ENCODE data around the gene THRB. TPM values are rescaled to one million over a fixed set of nuclear protein-coding genes. Genes with fewer than 3 reads are reported as not detected.

Gene THRB
- total and polyA plus RNA-seq, 5 donors from 2014 or later: 0.30 TPM; not detected in 4

DNA sequence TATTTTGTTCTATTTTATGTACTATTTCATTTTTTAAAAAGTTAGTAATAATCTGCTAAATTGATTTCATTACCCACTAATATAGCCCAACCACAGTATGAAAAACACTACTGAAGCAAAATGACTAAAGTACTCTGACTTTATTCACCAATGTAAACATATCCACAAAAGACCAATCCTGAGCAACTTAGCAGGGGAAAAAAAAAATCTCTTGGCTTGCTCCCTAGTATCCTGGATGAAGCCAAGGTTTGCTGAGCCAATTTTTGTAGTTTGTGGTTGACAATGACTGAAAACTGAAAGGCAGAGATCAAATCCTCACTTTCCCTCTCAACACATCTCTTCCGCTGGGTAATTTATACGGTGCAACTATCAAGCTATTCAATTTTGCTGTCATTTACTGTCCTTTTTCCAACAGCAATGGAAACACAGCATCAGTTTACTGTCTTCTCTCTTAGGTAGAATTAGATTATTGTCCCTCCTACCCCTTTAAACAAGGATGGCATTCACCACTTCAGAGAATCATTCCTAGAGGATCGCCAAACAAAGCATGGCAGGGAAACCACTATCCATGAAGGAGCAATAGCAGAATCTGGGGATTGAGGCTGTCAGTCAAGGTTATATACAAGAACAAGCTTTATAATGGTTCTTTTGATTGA is 149.7 kb downstream of the THRB start:
- H3K9me3 Mint-ChIP-seq: peaks cover 0 to 9% (median 0%) of the 10 kb centered on the region in 7 donors
- H3K27me3 Mint-ChIP-seq: no peaks in the 10 kb centered on the region
- H3K4me3 ChIP-seq (ENCODE audit: low read depth, low read length): no peak overlapping the region
- no peaks in the 10 kb centered on the region for H3K36me3 ChIP-seq (ENCODE audit: control insufficient read depth, insufficient read depth, low read length)
- H3K4me1 ChIP-seq (ENCODE audit: control insufficient read depth, insufficient read depth, low read length, poor library complexity, severe bottlenecking): no peaks in the 10 kb centered on the region
- no peaks in the 10 kb centered on the region for H3K4me1 Mint-ChIP-seq
- no peak overlapping the region for H3K27ac ChIP-seq (ENCODE audit: insufficient read depth, low read length, poor library complexity, severe bottlenecking)
- H3K9me3 ChIP-seq (ENCODE audit: control insufficient read depth in 2 of 2, low read length in 2 of 2): no peaks in the 10 kb centered on the region
- H3K4me3 Mint-ChIP-seq: no peak overlapping the region
- no peaks in the 10 kb centered on the region for H3K36me3 Mint-ChIP-seq
- H3K27ac Mint-ChIP-seq: no peak overlapping the region
- H3K27me3 ChIP-seq (ENCODE audit: control insufficient read depth, insufficient read depth, low read length): no peaks in the 10 kb centered on the region
- DNase-seq (no peak), ATAC-seq (ENCODE audit: low read depth in 2 of 2) (no peak)

DNA sequence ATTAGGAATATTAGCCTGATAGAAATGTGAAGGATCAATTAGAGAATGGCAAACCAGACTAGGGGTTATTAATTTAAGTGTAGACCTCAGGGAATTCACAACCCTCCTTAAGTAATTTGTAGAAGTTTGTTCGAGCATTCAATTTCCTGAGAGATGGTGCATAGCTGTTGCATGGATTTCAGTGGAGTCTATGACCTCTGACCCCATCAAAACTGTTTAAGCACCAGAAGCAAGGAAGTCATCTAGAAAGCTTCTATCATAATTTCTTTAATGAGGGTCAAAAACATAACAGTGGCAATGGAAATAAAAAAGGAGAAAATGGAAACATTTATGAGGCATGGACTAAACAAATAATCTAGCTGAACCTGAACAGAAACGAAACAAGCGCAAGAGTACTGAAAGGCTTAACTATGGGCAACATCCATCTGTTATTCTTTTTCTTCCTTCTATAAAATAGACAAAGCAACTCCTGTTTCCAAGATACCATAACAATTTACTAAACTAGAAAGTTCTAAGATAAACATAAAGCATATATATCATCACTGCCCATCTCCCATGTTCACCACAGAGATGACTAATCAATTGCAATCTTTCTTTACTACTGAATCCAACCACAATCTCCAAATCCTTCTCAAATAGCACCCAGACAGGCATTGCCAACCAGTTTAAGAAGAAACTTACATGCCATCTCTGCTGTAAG is 151.4 kb downstream of the THRB start:
- H3K36me3 Mint-ChIP-seq: no peaks in the 10 kb centered on the region
- H3K27me3 Mint-ChIP-seq: no peaks in the 10 kb centered on the region
- H3K9me3 Mint-ChIP-seq: peaks cover 0 to 9% (median 0%) of the 10 kb centered on the region in 7 donors
- Histone ChIP-seq H3K36me3 (ENCODE audit: control insufficient read depth, insufficient read depth, low read length) (no peaks in the 10 kb centered on the region), H3K4me3 (ENCODE audit: low read depth, low read length) (no peak overlapping the region), H3K4me1 (ENCODE audit: control insufficient read depth, insufficient read depth, low read length, poor library complexity, severe bottlenecking) (no peaks in the 10 kb centered on the region), H3K9me3 (ENCODE audit: control insufficient read depth in 2 of 2, low read length in 2 of 2) (no peaks in the 10 kb centered on the region), H3K27ac (ENCODE audit: insufficient read depth, low read length, poor library complexity, severe bottlenecking) (no peak overlapping the region), H3K27me3 (ENCODE audit: control insufficient read depth, insufficient read depth, low read length) (no peaks in the 10 kb centered on the region)
- no peak for ATAC-seq (ENCODE audit: low read depth in 2 of 2)
- H3K4me3 Mint-ChIP-seq: no peak overlapping the region
- H3K4me1 Mint-ChIP-seq: no peaks in the 10 kb centered on the region
- no peak overlapping the region for H3K27ac Mint-ChIP-seq
- DNase-seq: no peak

DNA sequence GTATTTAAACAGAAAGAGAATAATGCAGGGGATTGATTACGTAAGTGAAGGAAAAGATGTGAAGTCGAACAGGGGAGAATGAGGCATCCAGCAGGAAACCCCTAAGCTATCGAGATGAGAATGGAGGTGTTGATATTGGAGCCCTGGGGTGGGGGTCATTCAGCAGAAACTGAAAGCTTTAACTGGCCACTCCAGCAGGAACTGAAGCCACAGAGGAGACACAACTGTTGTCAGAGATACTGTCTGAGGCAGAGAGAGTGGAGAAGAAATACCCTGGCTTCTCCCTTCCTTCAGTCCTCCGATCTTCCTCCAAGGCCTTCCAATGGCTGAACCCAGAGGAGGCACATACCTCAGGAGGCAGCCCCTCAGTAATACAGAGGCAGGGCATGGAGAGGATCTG is 152.4 kb downstream of the THRB start:
- ATAC-seq (ENCODE audit: low read depth in 2 of 2) (no peak), DNase-seq (no peak)
- Histone ChIP-seq H3K27ac (ENCODE audit: insufficient read depth, low read length, poor library complexity, severe bottlenecking) (no peak overlapping the region), H3K4me1 (ENCODE audit: control insufficient read depth, insufficient read depth, low read length, poor library complexity, severe bottlenecking) (no peaks in the 10 kb centered on the region), H3K27me3 (ENCODE audit: control insufficient read depth, insufficient read depth, low read length) (no peaks in the 10 kb centered on the region), H3K36me3 (ENCODE audit: control insufficient read depth, insufficient read depth, low read length) (no peaks in the 10 kb centered on the region), H3K4me3 (ENCODE audit: low read depth, low read length) (no peak overlapping the region), H3K9me3 (ENCODE audit: control insufficient read depth in 2 of 2, low read length in 2 of 2) (no peaks in the 10 kb centered on the region)
- no peaks in the 10 kb centered on the region for H3K4me1 Mint-ChIP-seq
- H3K27me3 Mint-ChIP-seq: no peaks in the 10 kb centered on the region
- H3K9me3 Mint-ChIP-seq: peaks cover 0 to 9% (median 0%) of the 10 kb centered on the region in 7 donors
- no peaks in the 10 kb centered on the region for H3K36me3 Mint-ChIP-seq
- H3K27ac Mint-ChIP-seq: no peak overlapping the region
- H3K4me3 Mint-ChIP-seq: no peak overlapping the region

DNA sequence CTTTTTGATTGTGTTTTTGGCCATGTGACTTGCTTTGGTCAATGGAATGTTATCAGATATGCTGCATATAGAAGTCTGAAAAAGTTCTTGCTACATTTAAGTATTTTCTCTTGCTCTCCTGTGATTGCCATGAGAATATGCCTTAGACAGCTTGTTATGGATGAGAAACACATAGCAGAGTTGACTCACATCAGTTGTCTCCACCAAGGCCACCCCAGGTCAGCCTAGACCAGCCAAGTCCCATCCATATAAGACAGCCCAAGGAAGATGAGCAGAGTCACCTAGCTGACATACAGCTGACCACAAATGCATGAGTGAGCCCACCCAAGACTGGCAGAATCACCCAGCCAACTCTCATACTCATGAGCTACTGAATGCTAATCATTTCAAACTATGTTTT is 153.0 kb downstream of the THRB start:
- no peaks in the 10 kb centered on the region for H3K4me1 ChIP-seq (ENCODE audit: control insufficient read depth, insufficient read depth, low read length, poor library complexity, severe bottlenecking)
- H3K36me3 ChIP-seq (ENCODE audit: control insufficient read depth, insufficient read depth, low read length): no peaks in the 10 kb centered on the region
- ATAC-seq (ENCODE audit: low read depth in 2 of 2) (no peak), DNase-seq (no peak)
- no peaks in the 10 kb centered on the region for H3K27me3 ChIP-seq (ENCODE audit: control insufficient read depth, insufficient read depth, low read length)
- no peaks in the 10 kb centered on the region for H3K4me1 Mint-ChIP-seq
- no peaks in the 10 kb centered on the region for H3K9me3 ChIP-seq (ENCODE audit: control insufficient read depth in 2 of 2, low read length in 2 of 2)
- no peaks in the 10 kb centered on the region for H3K27me3 Mint-ChIP-seq
- H3K27ac Mint-ChIP-seq: no peak overlapping the region
- no peak overlapping the region for H3K4me3 ChIP-seq (ENCODE audit: low read depth, low read length)
- H3K27ac ChIP-seq (ENCODE audit: insufficient read depth, low read length, poor library complexity, severe bottlenecking): no peak overlapping the region
- H3K36me3 Mint-ChIP-seq: no peaks in the 10 kb centered on the region
- H3K4me3 Mint-ChIP-seq: no peak overlapping the region
- H3K9me3 Mint-ChIP-seq: peaks cover 0 to 6% (median 0%) of the 10 kb centered on the region in 7 donors

DNA sequence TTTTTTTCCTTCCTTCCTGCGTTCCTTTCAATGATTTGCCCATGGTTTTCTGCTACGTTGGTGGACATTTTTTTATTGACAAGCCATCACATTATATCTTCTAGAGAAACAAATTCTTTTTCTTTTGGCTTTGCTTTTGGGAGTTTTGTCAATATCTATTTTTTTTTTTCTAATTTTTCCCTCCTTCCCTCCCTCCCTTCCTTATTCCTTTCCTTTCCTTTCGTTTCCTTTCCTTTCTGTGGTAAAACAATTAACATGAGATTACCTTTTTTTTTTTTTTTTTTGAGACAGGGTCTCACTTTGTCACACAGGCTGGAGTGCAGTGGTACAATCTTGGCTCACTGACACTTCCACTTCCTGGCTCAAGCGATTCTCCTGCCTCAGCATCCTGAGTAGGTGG is 153.7 kb downstream of the THRB start:
- no peak for ATAC-seq (ENCODE audit: low read depth in 2 of 2)
- no peak overlapping the region for H3K27ac Mint-ChIP-seq
- Histone ChIP-seq H3K27me3 (ENCODE audit: control insufficient read depth, insufficient read depth, low read length) (no peaks in the 10 kb centered on the region), H3K4me3 (ENCODE audit: low read depth, low read length) (no peak overlapping the region), H3K36me3 (ENCODE audit: control insufficient read depth, insufficient read depth, low read length) (no peaks in the 10 kb centered on the region), H3K9me3 (ENCODE audit: control insufficient read depth in 2 of 2, low read length in 2 of 2) (no peaks in the 10 kb centered on the region), H3K27ac (ENCODE audit: insufficient read depth, low read length, poor library complexity, severe bottlenecking) (no peak overlapping the region), H3K4me1 (ENCODE audit: control insufficient read depth, insufficient read depth, low read length, poor library complexity, severe bottlenecking) (no peaks in the 10 kb centered on the region)
- H3K4me3 Mint-ChIP-seq: no peak overlapping the region
- no peak for DNase-seq
- no peaks in the 10 kb centered on the region for H3K27me3 Mint-ChIP-seq
- peaks cover 0 to 6% (median 0%) of the 10 kb centered on the region in 7 donors for H3K9me3 Mint-ChIP-seq
- H3K36me3 Mint-ChIP-seq: no peaks in the 10 kb centered on the region
- no peaks in the 10 kb centered on the region for H3K4me1 Mint-ChIP-seq

DNA sequence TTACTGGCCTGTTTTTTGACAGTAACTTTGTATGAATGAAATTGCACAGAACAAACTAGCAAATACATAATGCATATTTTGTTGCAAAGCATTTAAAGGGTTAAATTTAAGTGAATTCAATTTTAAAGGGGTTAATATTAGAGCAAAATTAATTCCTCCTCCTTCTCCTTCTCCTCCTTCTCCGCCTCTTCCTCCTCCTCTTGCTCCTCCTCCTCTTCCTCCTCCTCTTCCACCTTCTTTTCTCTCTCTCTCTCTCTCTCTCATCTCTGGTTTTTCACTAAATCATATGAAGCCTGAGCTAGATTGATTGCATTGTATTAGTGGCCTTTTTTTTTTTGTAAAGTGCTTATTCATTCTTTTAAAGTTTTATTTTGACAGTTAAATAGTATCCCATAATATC is 154.5 kb downstream of the THRB start:
- Histone ChIP-seq H3K27me3 (ENCODE audit: control insufficient read depth, insufficient read depth, low read length) (no peaks in the 10 kb centered on the region), H3K4me1 (ENCODE audit: control insufficient read depth, insufficient read depth, low read length, poor library complexity, severe bottlenecking) (no peaks in the 10 kb centered on the region), H3K4me3 (ENCODE audit: low read depth, low read length) (no peak overlapping the region), H3K27ac (ENCODE audit: insufficient read depth, low read length, poor library complexity, severe bottlenecking) (no peak overlapping the region), H3K9me3 (ENCODE audit: control insufficient read depth in 2 of 2, low read length in 2 of 2) (no peaks in the 10 kb centered on the region), H3K36me3 (ENCODE audit: control insufficient read depth, insufficient read depth, low read length) (no peaks in the 10 kb centered on the region)
- H3K36me3 Mint-ChIP-seq: no peaks in the 10 kb centered on the region
- H3K9me3 Mint-ChIP-seq: peaks cover 0 to 6% (median 0%) of the 10 kb centered on the region in 7 donors
- H3K4me1 Mint-ChIP-seq: no peaks in the 10 kb centered on the region
- ATAC-seq (ENCODE audit: low read depth in 2 of 2) (no peak), DNase-seq (no peak)
- no peak overlapping the region for H3K4me3 Mint-ChIP-seq
- H3K27me3 Mint-ChIP-seq: no peaks in the 10 kb centered on the region
- H3K27ac Mint-ChIP-seq: no peak overlapping the region

DNA sequence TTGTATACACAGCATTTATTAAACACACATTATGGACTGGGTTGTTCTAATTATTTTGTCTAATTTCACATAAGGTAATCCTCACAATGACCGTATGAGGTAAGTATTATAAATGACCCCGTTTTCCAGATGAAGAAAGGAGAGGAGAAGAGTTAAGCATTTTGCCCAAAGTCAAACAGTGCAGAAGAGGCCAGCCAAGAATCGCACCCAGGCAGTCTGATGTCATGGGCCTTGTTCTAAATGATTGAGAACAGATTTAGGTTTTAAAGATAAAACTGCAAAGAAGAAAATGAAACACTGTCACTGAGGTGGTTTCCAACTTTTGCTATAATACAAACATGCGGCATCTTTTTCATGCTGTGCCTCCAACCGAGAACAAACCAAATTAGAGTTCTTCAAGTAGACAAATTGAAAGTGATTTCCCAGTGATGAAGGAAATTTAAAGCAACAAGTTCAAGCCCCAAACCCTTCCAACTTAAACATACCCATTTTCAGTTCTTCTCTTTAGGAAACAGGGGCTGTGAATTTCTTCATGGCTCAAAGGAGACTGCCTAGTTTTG is 155.3 kb downstream of the THRB start:
- Histone ChIP-seq H3K27ac (ENCODE audit: insufficient read depth, low read length, poor library complexity, severe bottlenecking) (no peak overlapping the region), H3K4me1 (ENCODE audit: control insufficient read depth, insufficient read depth, low read length, poor library complexity, severe bottlenecking) (no peaks in the 10 kb centered on the region), H3K9me3 (ENCODE audit: control insufficient read depth in 2 of 2, low read length in 2 of 2) (no peaks in the 10 kb centered on the region), H3K36me3 (ENCODE audit: control insufficient read depth, insufficient read depth, low read length) (no peaks in the 10 kb centered on the region), H3K4me3 (ENCODE audit: low read depth, low read length) (no peak overlapping the region), H3K27me3 (ENCODE audit: control insufficient read depth, insufficient read depth, low read length) (no peaks in the 10 kb centered on the region)
- Mint-ChIP-seq H3K27me3 (no peaks in the 10 kb centered on the region), H3K36me3 (no peaks in the 10 kb centered on the region), H3K9me3 (peaks cover 0 to 6% (median 0%) of the 10 kb centered on the region in 7 donors), H3K4me1 (no peaks in the 10 kb centered on the region), H3K27ac (no peak overlapping the region), H3K4me3 (no peak overlapping the region)
- ATAC-seq (ENCODE audit: low read depth in 2 of 2) (no peak), DNase-seq (no peak)
